K562 (cell line): ENCODE results near the gene TRERF1. TPM values are rescaled to one million over a fixed set of nuclear protein-coding genes. Genes with fewer than 3 reads are reported as not detected.

ENCODE experiments used
- ATAC-seq: fragments of 200-7000 bp; cut with Tn5 transposase; 3 replicates; pipeline ENCODE4 v1.9.1; 2020; ENCODE audit warnings: moderate library complexity
- BruUV-seq: library from RNA; stranded (reverse); fragments of 400-500 nt; replicated peaks from 2 replicates; lab custom pipeline; 2021; lab: Mats Ljungman, UMichigan
- CTCF ChIA-PET: fragments of 300-600 bp; formaldehyde crosslinking; extraction: SDS; loops from one replicate; lab custom pipeline; 2021; ENCODE audit warnings: low intra/inter-chr PET ratio; lab: Yijun Ruan, JAX
- POLR2A ChIA-PET: fragments of 300-600, 350-650 bp; sonication (Branson Sonifier 250); formaldehyde crosslinking; extraction: SDS; loops from one replicate; lab custom pipeline; 2021; ENCODE audit warnings: antibody characterized with exemption, inconsistent platforms; lab: Yijun Ruan, JAX
- DNase-seq, 4 experiments: peaks; one replicate each; pipeline versions ENCODE4 v3.0.0 to v3.0.0-alpha.2; 2011 to 2018; ENCODE audit warnings: low spot score in 3 of 4, mixed read lengths in 3 of 4; ENCODE audit errors: extremely low read depth in 1 of 4
- FAIRE-seq: peaks from 2 replicates; lab custom pipeline; 2011; peaks lifted over from hg19 to GRCh38; lab: Jason Lieb, UNC
- H2AFZ ChIP-seq: 2 replicates; pipeline ENCODE4 v1.6.0; 2011; ENCODE audit warnings: low read depth, low read length, control low read depth, inconsistent platforms
- H3K27ac ChIP-seq: fragments of 200-600 bp; 3 replicates; pipeline ENCODE4 v1.8.0; 2011; ENCODE audit warnings: low read depth, mild to moderate bottlenecking, control low read depth, inconsistent platforms, low read length, moderate library complexity, mixed read lengths; ENCODE audit errors: extremely low read depth
- H3K27me3 ChIP-seq, 2 experiments: fragments of 300-600 bp in 1 of 2; 2 replicates in 1 of 2; 3 replicates in 1 of 2; pipeline versions ENCODE4 v1.6.0 to v1.8.0; 2011; ENCODE audit warnings: inconsistent platforms in 2 of 2, low read length in 2 of 2, mild to moderate bottlenecking in 1 of 2, mixed read lengths in 1 of 2, moderate library complexity in 1 of 2; ENCODE audit not compliant: control insufficient read depth in 2 of 2, insufficient read depth in 2 of 2
- H3K36me3 ChIP-seq: fragments of 300-600 bp; 3 replicates; pipeline ENCODE4 v1.8.0; 2011; ENCODE audit warnings: mild to moderate bottlenecking, low read length, inconsistent platforms; ENCODE audit not compliant: control insufficient read depth, insufficient read depth
- H3K4me1 ChIP-seq, 2 experiments: fragments of 200-600 bp in 1 of 2; replicated peaks in 1 of 2; 2 replicates in 1 of 2; 3 replicates in 1 of 2; pipeline versions ENCODE4 v1.5.1 to v1.8.0; 2011; ENCODE audit warnings: inconsistent platforms in 2 of 2, low read length in 2 of 2, mild to moderate bottlenecking in 1 of 2, mixed read lengths in 1 of 2, moderate library complexity in 1 of 2; ENCODE audit not compliant: control insufficient read depth in 2 of 2, insufficient read depth in 2 of 2
- H3K4me2 ChIP-seq: 2 replicates; pipeline ENCODE4 v1.6.1; 2011; ENCODE audit warnings: low read length, control low read depth, inconsistent platforms, mixed read lengths; ENCODE audit not compliant: insufficient read depth
- H3K4me3 ChIP-seq: fragments of 200-600 bp; sonication (generic), shearing (Covaris generic); 2 replicates; pipeline ENCODE4 v1.5.1; 2016; ENCODE audit warnings: control low read depth, inconsistent platforms
- H3K79me2 ChIP-seq: fragments of 200-600 bp; 3 replicates; pipeline ENCODE4 v1.8.0; 2011; ENCODE audit warnings: low read length, inconsistent platforms; ENCODE audit not compliant: control insufficient read depth, insufficient read depth
- H3K9ac ChIP-seq, 2 experiments: 2 replicates each; pipeline versions ENCODE4 v1.6.0 to v1.6.1; 2011; ENCODE audit warnings: low read depth in 2 of 2, low read length in 2 of 2, control low read depth in 1 of 2, inconsistent platforms in 1 of 2, mild to moderate bottlenecking in 1 of 2, mixed read lengths in 1 of 2; ENCODE audit not compliant: insufficient read depth in 1 of 2
- H3K9me1 ChIP-seq: one replicate; pipeline ENCODE4 v1.6.0; 2011; ENCODE audit warnings: inconsistent platforms, mild to moderate bottlenecking, low read length, moderate library complexity; ENCODE audit not compliant: control insufficient read depth, insufficient read depth
- H3K9me3 ChIP-seq: replicated peaks from 2 replicates; pipeline ENCODE4 v1.5.1; 2011; ENCODE audit warnings: low read depth, low read length, inconsistent platforms; ENCODE audit not compliant: control insufficient read depth, insufficient read depth
- H4K20me1 ChIP-seq: replicated peaks from 2 replicates; pipeline ENCODE4 v1.6.1; 2011; ENCODE audit warnings: low read length, inconsistent platforms, mixed read lengths; ENCODE audit not compliant: control insufficient read depth, insufficient read depth
- BMI1 ChIP-seq: fragments of 150-350 bp; IDR thresholded peaks from 2 replicates; pipeline ENCODE4 v1.6.1; 2014; ENCODE audit warnings: low read length
- EHMT2 ChIP-seq: fragments of 450-650 bp; IDR thresholded peaks from 2 replicates; pipeline ENCODE4 v1.6.1; 2018; ENCODE audit warnings: antibody characterized with exemption
- HDAC2 ChIP-seq: fragments of 450-650 bp; IDR thresholded peaks from 2 replicates; pipeline ENCODE4 v1.6.1; 2016; ENCODE audit warnings: mild to moderate bottlenecking
- KHSRP ChIP-seq: fragments of 450-650 bp; IDR thresholded peaks from 2 replicates; pipeline ENCODE4 v1.6.1; 2017
- NR2C1 ChIP-seq, 2 experiments: fragments of 450-650 bp; IDR thresholded peaks; 2 replicates each; pipeline ENCODE4 v1.6.1; 2017; ENCODE audit warnings: mild to moderate bottlenecking in 2 of 2, antibody characterized with exemption in 1 of 2, inconsistent platforms in 1 of 2, missing compliant biosample characterization in 1 of 2, missing genetic modification characterization in 1 of 2
- RBM22 ChIP-seq: fragments of 200-400 bp; formaldehyde crosslinking; IDR thresholded peaks from 2 replicates; pipeline ENCODE4 v1.6.1; 2018; ENCODE audit warnings: low read length, low read depth; ENCODE audit not compliant: poor library complexity, severe bottlenecking
- RREB1 ChIP-seq: fragments of 250-450 bp; sonication (Bioruptor Pico); IDR thresholded peaks from 2 replicates; pipeline ENCODE4 v1.4.0; 2020
- ZBTB8A ChIP-seq: fragments of 450-650 bp; IDR thresholded peaks from 2 replicates; pipeline ENCODE4 v1.6.1; 2018; ENCODE audit warnings: mild to moderate bottlenecking, moderate library complexity; ENCODE audit not compliant: partially characterized antibody
- ZNF274 ChIP-seq: IDR thresholded peaks from 2 replicates; pipeline ENCODE4 v1.6.1; 2011; ENCODE audit warnings: low read depth, mild to moderate bottlenecking, low read length, moderate library complexity, borderline replicate concordance
- ZNF75A ChIP-seq: fragments of 450-650 bp; formaldehyde crosslinking; IDR thresholded peaks from 2 replicates; pipeline ENCODE4 v1.4.0; 2020; ENCODE audit warnings: mild to moderate bottlenecking
- WGBS: fragments of 100-300 bp; shearing (Covaris generic); methylation state at CpG from one replicate; pipeline ENCODE4 v1.1.6; 2016; ENCODE audit warnings: low coverage, mixed read lengths; ENCODE audit not compliant: insufficient coverage; ENCODE audit errors: missing lambda C conversion rate; 5-methylcytosine and 5-hydroxymethylcytosine counted together
- in situ Hi-C: fragments of 300-500 bp; cut with MboI; formaldehyde crosslinking; loops from 4 replicates; pipeline ENCODE4 v1.15.0; 2018; ENCODE audit warnings: inconsistent platforms, mixed read lengths
- intact Hi-C: fragments of 100-400 bp; cut with micrococcal nuclease; formaldehyde crosslinking; loops from 2 replicates; pipeline ENCODE4 v1.14.2; 2022
- polyA plus RNA-seq, 8 experiments: library from polyadenylated mRNA; depleted of rRNA in 4 of 8; stranded (reverse) in 5 of 8; unstranded in 3 of 8; fragments of >200 nt; fragmentation: Nextera tagmentation in 2 of 8; fragmentation: Illumina TruSeq in 1 of 8; extraction: Ambion mirVana in 2 of 8; extraction: Trizol in 1 of 8; gene quantifications; 2 replicates each; pipeline versions ENCODE4 v1.2.1 to v1.2.3, GENCODE V29; 2011 to 2014; ENCODE audit warnings: inconsistent platforms in 1 of 8, missing spikeins in 1 of 8
- total RNA-seq, 7 experiments: library from RNA; depleted of rRNA in 6 of 7; stranded (reverse); fragments of >200 nt in 6 of 7; fragmentation: Illumina TruSeq in 2 of 7; extraction: Trizol in 2 of 7; gene quantifications; 2 replicates each; pipeline versions ENCODE4 v1.2.1 to v1.2.3, GENCODE V29; 2011 to 2021; ENCODE audit warnings: low replicate concordance in 1 of 7
- TF ChIP-seq, protein P1 (sequence below): fragments of 250-450 bp; sonication (Bioruptor Pico); IDR thresholded peaks from 2 replicates; pipeline ENCODE4 v1.9.0; 2021; ENCODE audit warnings: mild to moderate bottlenecking
- TF ChIP-seq, protein P2 (sequence below): sonication (generic); formaldehyde crosslinking; IDR thresholded peaks from 2 replicates; pipeline ENCODE4 v1.9.0; 2022; ENCODE audit warnings: mild to moderate bottlenecking, missing genetic modification reagents
- TF ChIP-seq, protein P3 (sequence below): fragments of 250-450 bp; sonication (Bioruptor Pico); IDR thresholded peaks from 2 replicates; pipeline ENCODE4 v1.5.0; 2021; ENCODE audit warnings: mild to moderate bottlenecking, borderline replicate concordance

The TRERF1 gene
- total and polyA plus RNA-seq, 9 of the 15 experiments (the other 6 are each of a cell fraction or from before 2014, with no cell fraction given): 0.04 to 0.20 (median 0.07) TPM; not detected in 3

DNA sequence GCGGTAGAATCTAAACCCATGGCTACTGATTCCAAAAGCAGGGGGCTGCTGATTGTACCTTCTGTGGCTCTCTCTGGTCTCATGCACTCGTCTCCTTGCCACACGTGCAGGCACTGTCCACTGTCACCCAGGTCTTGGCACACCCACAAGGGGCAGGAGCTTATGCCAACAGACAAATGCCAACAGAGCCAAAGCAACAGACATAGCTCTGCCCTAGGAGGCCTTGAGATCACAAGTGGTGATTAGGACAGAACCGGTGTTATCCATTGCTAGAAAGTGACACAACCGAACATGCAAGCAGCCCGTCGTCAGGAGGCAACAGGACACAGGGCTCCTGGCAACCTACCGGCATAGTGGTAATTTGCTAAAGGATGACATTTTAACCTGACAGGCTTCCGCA, 197.2 kb downstream of the TRERF1 start:
- H4K20me1 ChIP-seq: no peaks in the 10 kb centered on the region
- no peak overlapping the region for H3K4me2 ChIP-seq
- H3K27me3 ChIP-seq: peaks cover 45 to 64% of the 10 kb centered on the region in 2 experiments
- WGBS: 6% methylated on average over 9 of the region's 9 CpGs
- H3K9ac ChIP-seq: no peak overlapping the region; a peak in 1 of 4 replicates
- ATAC-seq (no peak), DNase-seq (no peak), FAIRE-seq (no peak)
- no peak overlapping the region for H3K4me3 ChIP-seq
- H3K27ac ChIP-seq: no peak overlapping the region
- in situ Hi-C loops (no loop called here), intact Hi-C loops (no loop called here)
- H3K36me3 ChIP-seq: no peaks in the 10 kb centered on the region
- H3K79me2 ChIP-seq: no peaks in the 10 kb centered on the region
- BruUV-seq: no TSS peak
- ChIA-PET CTCF (no interaction called here), POLR2A (interaction anchor here (0.7 to 1.7 kb wide), 2 partner anchors 11 to 841 kb away, joined by 3 to 5 read pairs; no protein-coding TSS in a partner anchor)
- TF ChIP-seq RBM22 (no peak), ZNF274 (no peak), RREB1 (CRISPR knock-in tag) (no peak), KHSRP (no peak), NR2C1 (IDR thresholded peaks at IDR 0.05) (no peak), NR2C1 (tag; IDR thresholded peaks at IDR 0.05) (no peak), EHMT2 (no peak), ZNF75A (no peak), BMI1 (no peak), ZBTB8A (no peak), HDAC2 (no peak)
- TF ChIP-seq, protein P1, sequence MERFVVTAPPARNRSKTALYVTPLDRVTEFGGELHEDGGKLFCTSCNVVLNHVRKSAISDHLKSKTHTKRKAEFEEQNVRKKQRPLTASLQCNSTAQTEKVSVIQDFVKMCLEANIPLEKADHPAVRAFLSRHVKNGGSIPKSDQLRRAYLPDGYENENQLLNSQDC (CRISPR knock-in tag): no peak
- TF ChIP-seq, protein P2, sequence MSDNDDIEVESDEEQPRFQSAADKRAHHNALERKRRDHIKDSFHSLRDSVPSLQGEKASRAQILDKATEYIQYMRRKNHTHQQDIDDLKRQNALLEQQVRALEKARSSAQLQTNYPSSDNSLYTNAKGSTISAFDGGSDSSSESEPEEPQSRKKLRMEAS (CRISPR knock-in tag): no peak
- TF ChIP-seq, protein P3, sequence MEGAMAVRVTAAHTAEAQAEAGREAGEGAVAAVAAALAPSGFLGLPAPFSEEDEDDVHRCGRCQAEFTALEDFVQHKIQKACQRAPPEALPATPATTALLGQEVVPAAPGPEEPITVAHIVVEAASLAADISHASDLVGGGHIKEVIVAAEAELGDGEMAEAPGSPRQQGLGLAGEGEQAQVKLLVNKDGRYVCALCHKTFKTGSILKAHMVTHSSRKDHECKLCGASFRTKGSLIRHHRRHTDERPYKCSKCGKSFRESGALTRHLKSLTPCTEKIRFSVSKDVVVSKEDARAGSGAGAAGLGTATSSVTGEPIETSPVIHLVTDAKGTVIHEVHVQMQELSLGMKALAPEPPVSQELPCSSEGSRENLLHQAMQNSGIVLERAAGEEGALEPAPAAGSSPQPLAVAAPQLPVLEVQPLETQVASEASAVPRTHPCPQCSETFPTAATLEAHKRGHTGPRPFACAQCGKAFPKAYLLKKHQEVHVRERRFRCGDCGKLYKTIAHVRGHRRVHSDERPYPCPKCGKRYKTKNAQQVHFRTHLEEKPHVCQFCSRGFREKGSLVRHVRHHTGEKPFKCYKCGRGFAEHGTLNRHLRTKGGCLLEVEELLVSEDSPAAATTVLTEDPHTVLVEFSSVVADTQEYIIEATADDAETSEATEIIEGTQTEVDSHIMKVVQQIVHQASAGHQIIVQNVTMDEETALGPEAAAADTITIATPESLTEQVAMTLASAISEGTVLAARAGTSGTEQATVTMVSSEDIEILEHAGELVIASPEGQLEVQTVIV (CRISPR knock-in tag): no peak
- H3K9me1 ChIP-seq: no peaks in the 10 kb centered on the region
- H2AFZ ChIP-seq: no peak overlapping the region
- no peaks in the 10 kb centered on the region for H3K9me3 ChIP-seq
- H3K4me1 ChIP-seq: peaks cover 0 to 5% of the 10 kb centered on the region in 2 experiments; a peak in 2 of 5 replicates
